Measurements from ENCODE around the gene NEB. TPM values are rescaled to one million over a fixed set of nuclear protein-coding genes. Genes with fewer than 3 reads are reported as not detected.
A peak's percentile ranks its signal among the peaks of the same experiment; 100 is the strongest.

The NEB gene
- total RNA-seq, 2 experiments from 2014 or later, result 0.05 to 0.14 TPM

GRCh38 chr2:151638191-151638933 lies 95.9 kb downstream of the NEB start:
- POLR2A ChIA-PET, result interaction anchor here (0.5 kb wide), 1 partner anchor 21 kb away, joined by 5 read pairs; no protein-coding TSS in a partner anchor

GRCh38 chr2:151637271-151637781 lies 97.0 kb downstream of the NEB start:
- H3K4me1 Mint-ChIP-seq (ENCODE audit: low read depth), result peaks cover 32% of the 10 kb centered on the region

More at GRCh38 chr2:151638191-151638933, 95.9 kb downstream of the NEB start:
- Mint-ChIP-seq H3K36me3 (peaks cover 4% of the 10 kb centered on the region), H3K9me3 (peaks cover 4% of the 10 kb centered on the region), H3K27ac (peak overlapping the region; percentile 79), H3K4me1 (ENCODE audit: low read depth) (peaks cover 32% of the 10 kb centered on the region), H3K27me3 (no peaks in the 10 kb centered on the region), H3K4me3 (peak overlapping the region; percentile 13)
- intact Hi-C loops (cut with micrococcal nuclease), result loop anchor here (10.0 kb wide), 4 partner anchors 126 to 366 kb away; partner anchors contain the start of gene ARL5A
- peak; percentile 41 for DNase-seq
- CTCF ChIA-PET, result interaction anchor here (0.7 to 1.4 kb wide), 4 partner anchors 14 to 1546 kb away, joined by 3 to 4 read pairs (median 3); no protein-coding TSS in a partner anchor

GRCh38 chr2:151634736-151635467 lies 99.4 kb downstream of the NEB start:
- intact Hi-C loops (cut with micrococcal nuclease), result loop anchor here (10.0 kb wide), 4 partner anchors 130 to 370 kb away; partner anchors contain the start of gene ARL5A
- ChIA-PET POLR2A (no interaction called here), CTCF (interaction anchor here (0.8 kb wide), 1 partner anchor 390 kb away, joined by 3 read pairs; no protein-coding TSS in a partner anchor)
- Mint-ChIP-seq H3K9me3 (peaks cover 4% of the 10 kb centered on the region), H3K4me1 (ENCODE audit: low read depth) (peaks cover 32% of the 10 kb centered on the region), H3K27me3 (no peaks in the 10 kb centered on the region), H3K36me3 (peaks cover 4% of the 10 kb centered on the region), H3K27ac (no peak overlapping the region), H3K4me3 (no peak overlapping the region)
- DNase-seq, result no peak

More at GRCh38 chr2:151637271-151637781, 97.0 kb downstream of the NEB start:
- peak; percentile 72 for DNase-seq
- CTCF ChIA-PET, result interaction anchor here (0.9 to 1.1 kb wide), 2 partner anchors 13 to 171 kb away, joined by 3 read pairs; no protein-coding TSS in a partner anchor
- H3K36me3 Mint-ChIP-seq, result peaks cover 4% of the 10 kb centered on the region
- H3K4me3 Mint-ChIP-seq, result peak overlapping the region; percentile 38
- peaks cover 4% of the 10 kb centered on the region for H3K9me3 Mint-ChIP-seq
- peak overlapping the region; percentile 83 for H3K27ac Mint-ChIP-seq
- no peaks in the 10 kb centered on the region for H3K27me3 Mint-ChIP-seq
- POLR2A ChIA-PET, result interaction anchor here (1.2 kb wide), 1 partner anchor 14 kb away, joined by 4 read pairs; no protein-coding TSS in a partner anchor
- intact Hi-C loops (cut with micrococcal nuclease), result loop anchor here (2.0 to 10.0 kb wide), 6 partner anchors 23 to 367 kb away; partner anchors contain the start of gene ARL5A

GRCh38 chr2:151632993-151633565 lies 101.2 kb downstream of the NEB start:
- peaks cover 17% of the 10 kb centered on the region for H3K4me1 Mint-ChIP-seq (ENCODE audit: low read depth)
- intact Hi-C loops (cut with micrococcal nuclease), result loop anchor here (10.0 kb wide), 4 partner anchors 132 to 372 kb away; partner anchors contain the start of gene ARL5A
- peaks cover 4% of the 10 kb centered on the region for H3K36me3 Mint-ChIP-seq
- no peak for DNase-seq
- ChIA-PET POLR2A (no interaction called here), CTCF (no interaction called here)
- H3K27ac Mint-ChIP-seq, result no peak overlapping the region
- H3K9me3 Mint-ChIP-seq, result peaks cover 4% of the 10 kb centered on the region
- no peaks in the 10 kb centered on the region for H3K27me3 Mint-ChIP-seq
- H3K4me3 Mint-ChIP-seq, result no peak overlapping the region

GRCh38 chr2:151630372-151630771 lies 103.9 kb downstream of the NEB start:
- CTCF ChIA-PET, result no interaction called here
- H3K9me3 Mint-ChIP-seq, result peaks cover 3% of the 10 kb centered on the region
- DNase-seq, result no peak
- no peaks in the 10 kb centered on the region for H3K27me3 Mint-ChIP-seq
- no peaks in the 10 kb centered on the region for H3K36me3 Mint-ChIP-seq
- no peaks in the 10 kb centered on the region for H3K4me1 Mint-ChIP-seq (ENCODE audit: low read depth)
- H3K4me3 Mint-ChIP-seq, result no peak overlapping the region
- POLR2A ChIA-PET, result no interaction called here
- H3K27ac Mint-ChIP-seq, result no peak overlapping the region
- intact Hi-C loops (cut with micrococcal nuclease), result loop anchor here (10.0 kb wide), 4 partner anchors 134 to 374 kb away; partner anchors contain the start of gene ARL5A

- no peaks in the 10 kb centered on the region for H3K4me1 Mint-ChIP-seq (ENCODE audit: low read depth)
- no peak overlapping the region for H3K27ac Mint-ChIP-seq
- intact Hi-C loops (cut with micrococcal nuclease), result no loop called here
- H3K9me3 Mint-ChIP-seq, result no peaks in the 10 kb centered on the region
- DNase-seq, result no peak
- ChIA-PET POLR2A (no interaction called here), CTCF (interaction anchor here (0.6 kb wide), 1 partner anchor 87 kb away, joined by 3 read pairs; no protein-coding TSS in a partner anchor)
- no peaks in the 10 kb centered on the region for H3K27me3 Mint-ChIP-seq
- no peak overlapping the region for H3K4me3 Mint-ChIP-seq
- H3K36me3 Mint-ChIP-seq, result no peaks in the 10 kb centered on the region
These were observed 106.9 kb downstream of the NEB start for GRCh38 chr2:151627353-151627752.

- Mint-ChIP-seq H3K27me3 (no peaks in the 10 kb centered on the region), H3K27ac (no peak overlapping the region), H3K36me3 (no peaks in the 10 kb centered on the region), H3K9me3 (no peaks in the 10 kb centered on the region), H3K4me1 (ENCODE audit: low read depth) (no peaks in the 10 kb centered on the region), H3K4me3 (no peak overlapping the region)
- intact Hi-C loops (cut with micrococcal nuclease), result no loop called here
- CTCF ChIA-PET, result interaction anchor here (1.4 kb wide), 1 partner anchor 14 kb away, joined by 3 read pairs; no protein-coding TSS in a partner anchor
- POLR2A ChIA-PET, result interaction anchor here (0.8 kb wide), 1 partner anchor 13 kb away, joined by 4 read pairs; no protein-coding TSS in a partner anchor
- no peak for DNase-seq
These were observed 110.0 kb downstream of the NEB start for GRCh38 chr2:151624271-151624670.

GRCh38 chr2:151623631-151624030 lies 110.6 kb downstream of the NEB start:
- H3K9me3 Mint-ChIP-seq, result no peaks in the 10 kb centered on the region
- ChIA-PET CTCF (interaction anchor here (1.4 kb wide), 1 partner anchor 14 kb away, joined by 3 read pairs; no protein-coding TSS in a partner anchor), POLR2A (interaction anchor here (0.8 kb wide), 1 partner anchor 14 kb away, joined by 4 read pairs; no protein-coding TSS in a partner anchor)
- no peak overlapping the region for H3K4me3 Mint-ChIP-seq
- intact Hi-C loops (cut with micrococcal nuclease), result no loop called here
- H3K27me3 Mint-ChIP-seq, result no peaks in the 10 kb centered on the region
- H3K36me3 Mint-ChIP-seq, result no peaks in the 10 kb centered on the region
- H3K4me1 Mint-ChIP-seq (ENCODE audit: low read depth), result no peaks in the 10 kb centered on the region
- no peak for DNase-seq
- H3K27ac Mint-ChIP-seq, result no peak overlapping the region

GRCh38 chr2:151620761-151621160 lies 113.5 kb downstream of the NEB start:
- H3K27ac Mint-ChIP-seq, result no peak overlapping the region
- H3K9me3 Mint-ChIP-seq, result no peaks in the 10 kb centered on the region
- intact Hi-C loops (cut with micrococcal nuclease), result no loop called here
- CTCF ChIA-PET, result no interaction called here
- H3K4me1 Mint-ChIP-seq (ENCODE audit: low read depth), result no peaks in the 10 kb centered on the region
- POLR2A ChIA-PET, result no interaction called here
- H3K4me3 Mint-ChIP-seq, result no peak overlapping the region
- no peaks in the 10 kb centered on the region for H3K36me3 Mint-ChIP-seq
- no peak for DNase-seq
- H3K27me3 Mint-ChIP-seq, result no peaks in the 10 kb centered on the region

- CTCF ChIA-PET, result no interaction called here
- Mint-ChIP-seq H3K27ac (no peak overlapping the region), H3K4me1 (ENCODE audit: low read depth) (peaks cover 9% of the 10 kb centered on the region), H3K36me3 (no peaks in the 10 kb centered on the region), H3K9me3 (no peaks in the 10 kb centered on the region), H3K27me3 (no peaks in the 10 kb centered on the region), H3K4me3 (no peak overlapping the region)
- intact Hi-C loops (cut with micrococcal nuclease), result no loop called here
- no peak for DNase-seq
- POLR2A ChIA-PET, result no interaction called here
These were observed 114.8 kb downstream of the NEB start for GRCh38 chr2:151619337-151619989.

- H3K4me3 Mint-ChIP-seq, result no peak overlapping the region
- H3K36me3 Mint-ChIP-seq, result no peaks in the 10 kb centered on the region
- ChIA-PET CTCF (no interaction called here), POLR2A (no interaction called here)
- H3K4me1 Mint-ChIP-seq (ENCODE audit: low read depth), result peaks cover 12% of the 10 kb centered on the region
- intact Hi-C loops (cut with micrococcal nuclease), result no loop called here
- no peaks in the 10 kb centered on the region for H3K9me3 Mint-ChIP-seq
- no peaks in the 10 kb centered on the region for H3K27me3 Mint-ChIP-seq
- no peak overlapping the region for H3K27ac Mint-ChIP-seq
- DNase-seq, result no peak
These were observed 117.4 kb downstream of the NEB start for GRCh38 chr2:151616760-151617339.

All from activated CD4-positive, alpha-beta memory T cell treated with anti-CD3 and anti-CD28 coated beads for 36 hours (primary cell).